ENCODE measurements around the gene KRT73. TPM values are rescaled to one million over a fixed set of nuclear protein-coding genes. Genes with fewer than 3 reads are reported as not detected.

The KRT73 gene
- total RNA-seq, result not detected in 2 replicates

GRCh38 chr12:52618216-52618615 is at the start of gene KRT73:
Gene KRT73, minus strand, starts transcription at chr12:52618559. Its CDS starts 35 bp downstream, at chr12:52618524.

GRCh38 chr12:52651726-52652261 is 33.4 kb upstream of the KRT73 start, which contains the start of gene KRT2:
Gene KRT2, minus strand, starts transcription at chr12:52652211. Its CDS starts 69 bp downstream, at chr12:52652142.

GRCh38 chr12:52600941-52601481 is 17.3 kb downstream of the KRT73 start, which contains the start of gene KRT72:
Gene KRT72, minus strand, starts transcription at chr12:52601463. Its CDS starts 11 bp downstream, at chr12:52601452.

GRCh38 chr12:52573743-52574142 is 44.6 kb downstream of the KRT73 start, which contains the start of gene KRT74:
Gene KRT74, minus strand, starts transcription at chr12:52573843. Its CDS starts 66 bp downstream, at chr12:52573777.

Other genes starting within 250 kb of the KRT73 start
- gene KRT84, start 232.9 kb downstream of the KRT73 start, total RNA-seq, result not detected in 2 replicates
- gene KRT82, start 212.2 kb downstream of the KRT73 start, total RNA-seq, result not detected in 2 replicates
- gene KRT75, start 184.2 kb downstream of the KRT73 start, total RNA-seq, result not detected in 2 replicates
- gene KRT6B, start 166.4 kb downstream of the KRT73 start, total RNA-seq, result not detected in 2 replicates
- gene KRT6C, start 144.8 kb downstream of the KRT73 start, total RNA-seq, result not detected in 2 replicates
- gene KRT6A, start 125.3 kb downstream of the KRT73 start, total RNA-seq, result not detected in 2 replicates
- not detected in 2 replicates for gene KRT5, start 98.2 kb downstream of the KRT73 start, total RNA-seq
- gene KRT71, start 65.4 kb downstream of the KRT73 start, total RNA-seq, result not detected in 2 replicates
- not detected in 2 replicates for gene KRT74, start 44.7 kb downstream of the KRT73 start, total RNA-seq
- gene KRT72, start 17.1 kb downstream of the KRT73 start, total RNA-seq, result not detected in 2 replicates
- gene KRT2, start 33.7 kb upstream of the KRT73 start, total RNA-seq, result not detected in 2 replicates
- gene KRT1, start 61.8 kb upstream of the KRT73 start, total RNA-seq, result not detected in 2 replicates
- gene KRT77, start 85.0 kb upstream of the KRT73 start, total RNA-seq, result not detected in 2 replicates
- not detected in 2 replicates for gene KRT76, start 158.8 kb upstream of the KRT73 start, total RNA-seq
- gene KRT3, start 177.6 kb upstream of the KRT73 start, total RNA-seq, result not detected in 2 replicates
- gene KRT4, start 195.6 kb upstream of the KRT73 start, total RNA-seq, result not detected in 2 replicates
- not detected in 2 replicates for gene KRT79, start 215.8 kb upstream of the KRT73 start, total RNA-seq
- gene KRT78, start 230.4 kb upstream of the KRT73 start, total RNA-seq, result not detected in 2 replicates